K562 (cell line): ENCODE measurements around the gene RCE1.

Experiments used
- BACH1 ChIP-seq: fragments of 200-800 bp; sonication (Bioruptor generic); IDR thresholded peaks from 2 replicates; pipeline ENCODE4 v1.6.1; 2016; ENCODE audit warnings: missing genetic modification characterization, missing compliant biosample characterization
- CC2D1A ChIP-seq: fragments of 450-650 bp; IDR thresholded peaks from 2 replicates; pipeline ENCODE4 v1.6.1; 2017; ENCODE audit warnings: mild to moderate bottlenecking
- JUNB ChIP-seq: fragments of 450-650 bp; formaldehyde crosslinking; conservative IDR thresholded peaks from 2 replicates; pipeline ENCODE4 v1.4.0; 2020; ENCODE audit warnings: mild to moderate bottlenecking
- KLF16 ChIP-seq: IDR thresholded peaks from 2 replicates; pipeline ENCODE4 v1.6.1; 2016; ENCODE audit warnings: antibody characterized with exemption
- ZBTB26 ChIP-seq: fragments of 450-650 bp; formaldehyde crosslinking; IDR thresholded peaks from 2 replicates; pipeline ENCODE4 v1.4.0; 2022; ENCODE audit warnings: missing genetic modification characterization
- ZNF76 ChIP-seq: fragments of 250-450 bp; sonication (Bioruptor Pico); IDR thresholded peaks from 2 replicates; pipeline ENCODE4 v1.4.0; 2020; ENCODE audit warnings: mild to moderate bottlenecking, moderate library complexity, borderline replicate concordance
- TF ChIP-seq, protein P1 (sequence below): fragments of 250-450 bp; sonication (Bioruptor Pico); IDR thresholded peaks from 2 replicates; pipeline ENCODE4 v1.5.0; 2021; ENCODE audit warnings: mild to moderate bottlenecking, borderline replicate concordance
- TF ChIP-seq, protein P2 (sequence below), 3 experiments: IDR thresholded peaks in 2 of 3; conservative IDR thresholded peaks in 1 of 3; 2 replicates each; pipeline ENCODE4 v1.5.1; 2011 to 2012; ENCODE audit warnings: low read length in 3 of 3, mild to moderate bottlenecking in 3 of 3, control low read depth in 2 of 3, improper control_type of control experiment in 1 of 3, inconsistent platforms in 1 of 3, low read depth in 1 of 3, mixed read lengths in 1 of 3, moderate library complexity in 1 of 3; ENCODE audit not compliant: insufficient read depth in 2 of 3
- TF ChIP-seq, protein P3 (sequence below): fragments of 450-650 bp; IDR thresholded peaks from 2 replicates; pipeline ENCODE4 v1.6.1; 2016; ENCODE audit warnings: low read depth

DNA sequence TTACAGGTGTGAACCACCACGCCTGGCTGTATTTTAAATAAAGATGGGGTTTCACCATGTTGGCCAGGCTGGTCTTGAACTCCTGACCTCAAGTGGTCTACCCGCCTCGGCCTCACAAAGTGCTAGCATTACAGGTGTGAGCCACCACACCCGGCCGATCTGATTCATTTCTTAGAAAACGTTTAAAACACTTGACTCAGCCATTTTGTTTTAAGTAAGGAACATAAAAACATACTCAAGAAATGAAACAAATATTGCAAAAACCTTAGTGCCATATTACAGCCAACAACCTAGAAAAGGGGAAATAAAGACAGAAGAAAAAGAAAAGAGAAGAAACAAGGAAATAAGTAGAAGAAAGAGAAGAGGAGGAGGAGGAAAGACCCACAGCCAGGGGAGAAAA lies 31.0 kb downstream of the RCE1 start:
- TF ChIP-seq, protein P1, sequence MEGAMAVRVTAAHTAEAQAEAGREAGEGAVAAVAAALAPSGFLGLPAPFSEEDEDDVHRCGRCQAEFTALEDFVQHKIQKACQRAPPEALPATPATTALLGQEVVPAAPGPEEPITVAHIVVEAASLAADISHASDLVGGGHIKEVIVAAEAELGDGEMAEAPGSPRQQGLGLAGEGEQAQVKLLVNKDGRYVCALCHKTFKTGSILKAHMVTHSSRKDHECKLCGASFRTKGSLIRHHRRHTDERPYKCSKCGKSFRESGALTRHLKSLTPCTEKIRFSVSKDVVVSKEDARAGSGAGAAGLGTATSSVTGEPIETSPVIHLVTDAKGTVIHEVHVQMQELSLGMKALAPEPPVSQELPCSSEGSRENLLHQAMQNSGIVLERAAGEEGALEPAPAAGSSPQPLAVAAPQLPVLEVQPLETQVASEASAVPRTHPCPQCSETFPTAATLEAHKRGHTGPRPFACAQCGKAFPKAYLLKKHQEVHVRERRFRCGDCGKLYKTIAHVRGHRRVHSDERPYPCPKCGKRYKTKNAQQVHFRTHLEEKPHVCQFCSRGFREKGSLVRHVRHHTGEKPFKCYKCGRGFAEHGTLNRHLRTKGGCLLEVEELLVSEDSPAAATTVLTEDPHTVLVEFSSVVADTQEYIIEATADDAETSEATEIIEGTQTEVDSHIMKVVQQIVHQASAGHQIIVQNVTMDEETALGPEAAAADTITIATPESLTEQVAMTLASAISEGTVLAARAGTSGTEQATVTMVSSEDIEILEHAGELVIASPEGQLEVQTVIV (CRISPR knock-in tag): no peak
- TF ChIP-seq, protein P2, sequence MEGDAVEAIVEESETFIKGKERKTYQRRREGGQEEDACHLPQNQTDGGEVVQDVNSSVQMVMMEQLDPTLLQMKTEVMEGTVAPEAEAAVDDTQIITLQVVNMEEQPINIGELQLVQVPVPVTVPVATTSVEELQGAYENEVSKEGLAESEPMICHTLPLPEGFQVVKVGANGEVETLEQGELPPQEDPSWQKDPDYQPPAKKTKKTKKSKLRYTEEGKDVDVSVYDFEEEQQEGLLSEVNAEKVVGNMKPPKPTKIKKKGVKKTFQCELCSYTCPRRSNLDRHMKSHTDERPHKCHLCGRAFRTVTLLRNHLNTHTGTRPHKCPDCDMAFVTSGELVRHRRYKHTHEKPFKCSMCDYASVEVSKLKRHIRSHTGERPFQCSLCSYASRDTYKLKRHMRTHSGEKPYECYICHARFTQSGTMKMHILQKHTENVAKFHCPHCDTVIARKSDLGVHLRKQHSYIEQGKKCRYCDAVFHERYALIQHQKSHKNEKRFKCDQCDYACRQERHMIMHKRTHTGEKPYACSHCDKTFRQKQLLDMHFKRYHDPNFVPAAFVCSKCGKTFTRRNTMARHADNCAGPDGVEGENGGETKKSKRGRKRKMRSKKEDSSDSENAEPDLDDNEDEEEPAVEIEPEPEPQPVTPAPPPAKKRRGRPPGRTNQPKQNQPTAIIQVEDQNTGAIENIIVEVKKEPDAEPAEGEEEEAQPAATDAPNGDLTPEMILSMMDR (IDR thresholded peaks at IDR 0.05 in 2 of 3, conservative IDR thresholded peaks at IDR 0.05 in 1 of 3; ENCODE audit: insufficient read depth in 2 of 3, low read depth in 1 of 3, low read length in 3 of 3): no peak
- TF ChIP-seq ZBTB26 (CRISPR knock-in tag) (no peak), KLF16 (no peak), BACH1 (tag) (no peak), ZNF76 (CRISPR knock-in tag) (no peak), JUNB (CRISPR knock-in tag) (no peak), CC2D1A (no peak)
- TF ChIP-seq, protein P3, sequence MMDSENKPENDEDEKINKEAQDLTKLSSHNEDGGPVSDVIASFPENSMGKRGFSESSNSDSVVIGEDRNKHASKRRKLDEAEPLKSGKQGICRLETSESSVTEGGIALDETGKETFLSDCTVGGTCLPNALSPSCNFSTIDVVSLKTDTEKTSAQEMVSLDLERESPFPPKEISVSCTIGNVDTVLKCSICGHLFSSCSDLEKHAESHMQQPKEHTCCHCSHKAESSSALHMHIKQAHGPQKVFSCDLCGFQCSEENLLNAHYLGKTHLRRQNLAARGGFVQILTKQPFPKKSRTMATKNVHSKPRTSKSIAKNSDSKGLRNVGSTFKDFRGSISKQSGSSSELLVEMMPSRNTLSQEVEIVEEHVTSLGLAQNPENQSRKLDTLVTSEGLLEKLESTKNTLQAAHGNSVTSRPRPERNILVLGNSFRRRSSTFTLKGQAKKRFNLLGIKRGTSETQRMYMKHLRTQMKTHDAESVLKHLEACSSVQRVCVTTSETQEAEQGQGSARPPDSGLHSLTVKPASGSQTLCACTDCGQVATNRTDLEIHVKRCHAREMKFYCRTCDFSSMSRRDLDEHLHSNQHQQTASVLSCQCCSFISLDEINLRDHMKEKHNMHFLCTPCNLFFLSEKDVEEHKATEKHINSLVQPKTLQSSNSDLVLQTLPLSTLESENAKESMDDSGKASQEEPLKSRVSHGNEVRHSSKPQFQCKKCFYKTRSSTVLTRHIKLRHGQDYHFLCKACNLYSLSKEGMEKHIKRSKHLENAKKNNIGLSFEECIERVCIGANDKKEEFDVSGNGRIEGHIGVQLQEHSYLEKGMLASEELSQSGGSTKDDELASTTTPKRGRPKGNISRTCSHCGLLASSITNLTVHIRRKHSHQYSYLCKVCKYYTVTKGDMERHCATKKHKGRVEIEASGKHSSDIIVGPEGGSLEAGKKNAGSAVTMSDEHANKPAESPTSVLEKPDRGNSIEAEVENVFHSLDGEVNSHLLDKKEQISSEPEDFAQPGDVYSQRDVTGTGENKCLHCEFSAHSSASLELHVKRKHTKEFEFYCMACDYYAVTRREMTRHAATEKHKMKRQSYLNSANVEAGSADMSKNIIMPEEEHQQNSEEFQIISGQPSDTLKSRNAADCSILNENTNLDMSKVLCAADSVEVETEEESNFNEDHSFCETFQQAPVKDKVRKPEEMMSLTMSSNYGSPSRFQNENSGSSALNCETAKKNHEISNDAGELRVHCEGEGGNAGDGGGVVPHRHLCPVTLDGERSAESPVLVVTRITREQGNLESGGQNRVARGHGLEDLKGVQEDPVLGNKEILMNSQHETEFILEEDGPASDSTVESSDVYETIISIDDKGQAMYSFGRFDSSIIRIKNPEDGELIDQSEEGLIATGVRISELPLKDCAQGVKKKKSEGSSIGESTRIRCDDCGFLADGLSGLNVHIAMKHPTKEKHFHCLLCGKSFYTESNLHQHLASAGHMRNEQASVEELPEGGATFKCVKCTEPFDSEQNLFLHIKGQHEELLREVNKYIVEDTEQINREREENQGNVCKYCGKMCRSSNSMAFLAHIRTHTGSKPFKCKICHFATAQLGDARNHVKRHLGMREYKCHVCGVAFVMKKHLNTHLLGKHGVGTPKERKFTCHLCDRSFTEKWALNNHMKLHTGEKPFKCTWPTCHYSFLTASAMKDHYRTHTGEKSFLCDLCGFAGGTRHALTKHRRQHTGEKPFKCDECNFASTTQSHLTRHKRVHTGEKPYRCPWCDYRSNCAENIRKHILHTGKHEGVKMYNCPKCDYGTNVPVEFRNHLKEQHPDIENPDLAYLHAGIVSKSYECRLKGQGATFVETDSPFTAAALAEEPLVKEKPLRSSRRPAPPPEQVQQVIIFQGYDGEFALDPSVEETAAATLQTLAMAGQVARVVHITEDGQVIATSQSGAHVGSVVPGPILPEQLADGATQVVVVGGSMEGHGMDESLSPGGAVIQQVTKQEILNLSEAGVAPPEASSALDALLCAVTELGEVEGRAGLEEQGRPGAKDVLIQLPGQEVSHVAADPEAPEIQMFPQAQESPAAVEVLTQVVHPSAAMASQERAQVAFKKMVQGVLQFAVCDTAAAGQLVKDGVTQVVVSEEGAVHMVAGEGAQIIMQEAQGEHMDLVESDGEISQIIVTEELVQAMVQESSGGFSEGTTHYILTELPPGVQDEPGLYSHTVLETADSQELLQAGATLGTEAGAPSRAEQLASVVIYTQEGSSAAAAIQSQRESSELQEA: no peak
